ENCODE measurements around the gene ZNF213. TPM values are rescaled to one million over a fixed set of nuclear protein-coding genes. Genes with fewer than 3 reads are reported as not detected.

Gene ZNF213
- total RNA-seq, 1 donor from 2014 or later = 5.6 TPM

DNA sequence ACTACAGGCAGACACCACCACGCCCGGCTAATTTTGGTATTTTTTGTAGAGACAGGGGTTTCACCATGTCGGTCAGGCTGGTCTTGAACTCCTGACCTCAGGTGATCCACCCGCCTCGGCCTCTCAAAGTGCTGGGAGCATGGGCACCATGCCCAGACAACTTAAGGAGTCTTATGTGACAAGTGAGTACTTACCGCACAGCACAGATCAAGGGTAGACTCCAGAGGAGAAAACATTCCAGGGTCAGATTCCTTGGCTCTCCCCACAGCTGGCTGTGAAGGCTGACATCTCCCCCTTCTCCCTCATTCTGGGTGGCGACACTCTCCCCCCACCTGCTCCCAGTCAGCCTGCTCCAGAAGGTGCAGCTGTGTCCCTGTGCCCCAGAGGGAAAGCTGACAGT is 46.4 kb upstream of the ZNF213 start:
- TF ChIP-seq, protein P1, sequence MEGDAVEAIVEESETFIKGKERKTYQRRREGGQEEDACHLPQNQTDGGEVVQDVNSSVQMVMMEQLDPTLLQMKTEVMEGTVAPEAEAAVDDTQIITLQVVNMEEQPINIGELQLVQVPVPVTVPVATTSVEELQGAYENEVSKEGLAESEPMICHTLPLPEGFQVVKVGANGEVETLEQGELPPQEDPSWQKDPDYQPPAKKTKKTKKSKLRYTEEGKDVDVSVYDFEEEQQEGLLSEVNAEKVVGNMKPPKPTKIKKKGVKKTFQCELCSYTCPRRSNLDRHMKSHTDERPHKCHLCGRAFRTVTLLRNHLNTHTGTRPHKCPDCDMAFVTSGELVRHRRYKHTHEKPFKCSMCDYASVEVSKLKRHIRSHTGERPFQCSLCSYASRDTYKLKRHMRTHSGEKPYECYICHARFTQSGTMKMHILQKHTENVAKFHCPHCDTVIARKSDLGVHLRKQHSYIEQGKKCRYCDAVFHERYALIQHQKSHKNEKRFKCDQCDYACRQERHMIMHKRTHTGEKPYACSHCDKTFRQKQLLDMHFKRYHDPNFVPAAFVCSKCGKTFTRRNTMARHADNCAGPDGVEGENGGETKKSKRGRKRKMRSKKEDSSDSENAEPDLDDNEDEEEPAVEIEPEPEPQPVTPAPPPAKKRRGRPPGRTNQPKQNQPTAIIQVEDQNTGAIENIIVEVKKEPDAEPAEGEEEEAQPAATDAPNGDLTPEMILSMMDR (IDR thresholded peaks at IDR 0.05) = no peak
- H3K4me1 Mint-ChIP-seq = peaks cover 5% of the 10 kb centered on the region
- H3K4me3 Mint-ChIP-seq = no peak overlapping the region
- ChIA-PET POLR2A (interaction anchor here (0.6 kb wide), 1 partner anchor 72 kb away, joined by 12 read pairs; no protein-coding TSS in a partner anchor), CTCF (no interaction called here)
- H3K36me3 Mint-ChIP-seq (ENCODE audit: low read depth) = no peaks in the 10 kb centered on the region
- intact Hi-C loops (cut with micrococcal nuclease) = no loop called here
- H3K27ac Mint-ChIP-seq = no peak overlapping the region
- ATAC-seq (ENCODE audit: low read depth) = no peak
- H3K27me3 Mint-ChIP-seq = peaks cover 10% of the 10 kb centered on the region
- DNase-seq = no peak
- H3K9me3 Mint-ChIP-seq = no peaks in the 10 kb centered on the region

DNA sequence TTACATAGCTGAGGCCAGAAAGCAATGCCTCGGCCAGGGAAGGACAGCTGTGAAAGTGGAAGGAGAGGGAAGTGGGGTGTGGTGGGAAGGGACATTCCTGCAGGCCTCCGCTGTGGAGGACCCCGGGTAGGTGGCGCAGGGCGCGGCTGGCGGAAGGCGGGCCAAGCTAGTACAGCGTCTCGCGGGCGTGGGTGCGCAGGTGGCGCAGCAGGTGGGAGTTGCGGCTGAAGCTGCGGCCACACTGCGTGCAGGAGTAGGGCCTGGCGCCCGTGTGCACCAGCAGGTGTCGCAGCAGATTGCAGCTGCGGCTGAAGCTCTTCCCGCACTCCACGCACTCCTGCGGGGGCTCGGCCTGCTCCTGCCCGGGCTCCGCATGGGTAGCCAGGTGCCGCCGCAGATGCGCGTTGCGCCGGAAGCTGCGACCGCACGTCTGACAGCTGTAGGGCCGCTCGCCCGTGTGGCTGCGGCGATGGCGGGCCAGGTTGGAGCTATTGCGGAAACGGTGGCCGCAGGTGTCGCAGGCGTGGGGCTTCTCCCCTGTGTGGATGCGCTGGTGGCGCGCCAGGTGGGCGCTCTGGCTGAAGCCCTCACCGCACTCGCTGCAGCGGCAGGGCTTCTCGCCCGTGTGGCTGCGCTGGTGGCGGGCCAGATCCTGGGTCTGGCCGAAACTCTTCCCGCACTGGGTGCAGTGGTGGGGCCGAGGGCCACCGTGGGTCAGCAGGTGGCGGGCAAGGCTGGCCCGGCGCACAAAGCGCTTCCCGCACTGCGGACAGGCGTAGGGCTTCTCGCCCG is 45.7 kb upstream of the ZNF213 start:
- DNase-seq = no peak
- intact Hi-C loops (cut with micrococcal nuclease) = no loop called here
- no peak overlapping the region for H3K27ac Mint-ChIP-seq

DNA sequence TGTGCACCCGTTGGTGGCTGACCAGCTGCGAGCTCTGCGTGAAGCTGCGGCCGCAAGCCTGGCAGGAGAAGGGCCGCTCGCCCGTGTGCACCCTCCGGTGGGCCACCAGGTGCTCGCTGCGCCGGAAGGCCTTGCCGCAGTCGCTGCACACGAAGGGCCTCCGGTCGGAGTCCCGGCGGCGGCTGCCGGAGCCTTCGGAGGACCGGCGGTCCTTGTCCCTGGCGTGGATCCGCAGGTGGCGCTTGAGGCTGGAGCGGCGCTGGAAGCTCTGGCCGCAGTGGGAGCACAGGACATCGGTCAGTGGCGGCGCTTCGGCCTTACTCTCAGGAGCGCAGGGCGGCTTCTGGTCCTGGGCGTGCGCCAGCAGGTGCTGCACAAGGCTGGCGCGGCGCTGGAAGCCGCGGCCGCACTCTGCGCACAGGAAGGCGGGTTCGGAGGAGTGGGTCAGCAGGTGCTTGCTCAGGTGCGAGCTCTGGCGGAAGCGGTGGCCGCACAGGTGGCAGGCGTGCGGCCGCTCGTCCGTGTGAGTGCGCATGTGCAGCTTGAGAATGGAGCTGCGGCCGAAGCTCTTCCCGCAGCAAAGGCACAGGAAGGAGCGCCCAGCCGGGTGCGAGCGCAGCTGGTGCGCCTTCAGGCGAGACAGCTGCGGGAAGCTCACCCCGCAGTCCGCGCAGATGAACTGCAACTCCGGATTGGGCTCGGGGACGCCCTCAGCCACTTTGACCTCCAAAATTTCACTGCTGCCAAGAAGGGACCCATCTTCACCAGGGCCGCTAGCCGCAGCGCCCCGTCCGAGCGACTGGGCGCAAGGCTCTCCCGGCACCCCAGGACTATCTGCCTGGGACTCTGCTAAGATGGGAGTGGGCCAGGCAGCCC is 44.9 kb upstream of the ZNF213 start:
- TF ChIP-seq, protein P1 (IDR thresholded peaks at IDR 0.05) = no peak
- Mint-ChIP-seq H3K4me1 (peaks cover 11% of the 10 kb centered on the region), H3K9me3 (no peaks in the 10 kb centered on the region), H3K4me3 (no peak overlapping the region), H3K36me3 (ENCODE audit: low read depth) (no peaks in the 10 kb centered on the region), H3K27me3 (peaks cover 10% of the 10 kb centered on the region), H3K27ac (no peak overlapping the region)
- ChIA-PET POLR2A (interaction anchor here (0.6 kb wide), 1 partner anchor 61 kb away, joined by 3 read pairs; no protein-coding TSS in a partner anchor), CTCF (no interaction called here)
- intact Hi-C loops (cut with micrococcal nuclease) = no loop called here
- ATAC-seq (ENCODE audit: low read depth) (no peak), DNase-seq (no peak)

More for the DNA sequence above, 45.7 kb upstream of the ZNF213 start:
- ChIA-PET CTCF (no interaction called here), POLR2A (interaction anchor here (0.6 kb wide), 2 partner anchors 62 to 71 kb away, joined by 3 to 12 read pairs; no protein-coding TSS in a partner anchor)
- Mint-ChIP-seq H3K9me3 (no peaks in the 10 kb centered on the region), H3K36me3 (ENCODE audit: low read depth) (no peaks in the 10 kb centered on the region), H3K4me3 (no peak overlapping the region), H3K27me3 (peaks cover 10% of the 10 kb centered on the region), H3K4me1 (peaks cover 5% of the 10 kb centered on the region)
- TF ChIP-seq, protein P1 (IDR thresholded peaks at IDR 0.05) = no peak
- ATAC-seq (ENCODE audit: low read depth) = no peak

DNA sequence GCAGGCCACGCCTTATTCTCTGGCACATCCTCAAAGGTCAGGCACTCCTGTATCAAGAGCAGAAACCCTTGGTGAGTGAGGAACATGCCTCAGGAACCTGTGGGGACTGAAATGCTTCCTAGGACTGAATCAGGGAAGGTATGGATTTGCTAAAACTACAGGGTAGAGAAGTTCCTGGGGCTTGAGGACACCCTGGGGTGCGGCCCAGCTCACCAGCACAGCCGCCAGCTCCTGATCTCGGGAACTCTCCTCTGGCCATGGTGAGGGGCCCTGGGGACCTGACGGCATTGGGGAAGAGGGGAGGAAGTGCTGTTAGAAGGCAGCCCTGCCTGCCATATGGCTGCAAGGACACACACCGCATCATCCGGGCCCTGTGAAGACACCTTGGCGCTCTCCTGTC is 43.3 kb upstream of the ZNF213 start:
- TF ChIP-seq, protein P1 (IDR thresholded peaks at IDR 0.05) = no peak
- Mint-ChIP-seq H3K27ac (no peak overlapping the region), H3K36me3 (ENCODE audit: low read depth) (no peaks in the 10 kb centered on the region), H3K9me3 (no peaks in the 10 kb centered on the region), H3K27me3 (peaks cover 10% of the 10 kb centered on the region), H3K4me1 (peaks cover 21% of the 10 kb centered on the region), H3K4me3 (no peak overlapping the region)
- ATAC-seq (ENCODE audit: low read depth) = no peak
- ChIA-PET POLR2A (no interaction called here), CTCF (interaction anchor here (1.1 to 1.6 kb wide), 2 partner anchors 14 to 74 kb away, joined by 3 read pairs; no protein-coding TSS in a partner anchor)
- intact Hi-C loops (cut with micrococcal nuclease) = no loop called here
- no peak for DNase-seq

DNA sequence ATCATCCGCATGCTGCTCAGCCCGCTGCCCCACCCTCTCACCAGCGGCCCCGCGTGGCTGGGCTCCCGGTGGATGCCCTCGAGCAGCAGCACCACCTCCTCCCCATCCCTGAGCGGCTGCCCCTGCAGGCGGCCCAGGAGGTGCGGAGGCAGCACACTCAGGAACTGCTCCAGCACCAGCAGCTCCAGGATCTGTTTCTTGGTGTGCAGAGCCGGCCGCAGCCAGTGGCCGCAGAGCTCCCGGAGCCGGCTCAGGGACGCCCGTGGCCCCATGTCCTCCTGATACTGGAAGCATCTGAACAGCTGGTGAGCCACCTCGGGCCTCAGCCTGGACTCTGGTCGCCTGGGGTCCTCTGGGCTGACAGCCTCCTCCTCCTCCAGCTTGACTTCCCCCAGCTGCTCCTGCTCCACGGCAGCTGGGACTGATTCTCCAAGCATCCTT is 42.3 kb upstream of the ZNF213 start:
- H3K9me3 Mint-ChIP-seq = no peaks in the 10 kb centered on the region
- ChIA-PET CTCF (interaction anchor here (1.0 to 1.6 kb wide), 2 partner anchors 33 to 73 kb away, joined by 3 read pairs; no protein-coding TSS in a partner anchor), POLR2A (no interaction called here)
- H3K4me3 Mint-ChIP-seq = no peak overlapping the region
- ATAC-seq (ENCODE audit: low read depth) (no peak), DNase-seq (no peak)
- H3K27me3 Mint-ChIP-seq = peaks cover 9% of the 10 kb centered on the region
- H3K4me1 Mint-ChIP-seq = peaks cover 20% of the 10 kb centered on the region
- H3K36me3 Mint-ChIP-seq (ENCODE audit: low read depth) = no peaks in the 10 kb centered on the region
- intact Hi-C loops (cut with micrococcal nuclease) = no loop called here
- no peak overlapping the region for H3K27ac Mint-ChIP-seq
- TF ChIP-seq, protein P1 (IDR thresholded peaks at IDR 0.05) = no peak

Measured in activated B cell treated with CpG ODN at 0.5 μM for 24 hours (primary cell).